MM.1S (cell line): ENCODE results near the gene KTN1.

Experiments used
- EZH2 ChIP-seq: fragments of 300-600 bp; sonication (generic); optimal IDR thresholded peaks from 2 replicates; pipeline ENCODE3; 2017; ENCODE audit warnings: low read depth, mild to moderate bottlenecking, antibody characterized with exemption, low read length, mixed read lengths
- EZH2phosphoT487 ChIP-seq: fragments of 300-600 bp; sonication (generic); IDR thresholded peaks from 2 replicates; pipeline ENCODE4 v1.6.1; 2018; ENCODE audit warnings: antibody characterized with exemption, low read length
- TF ChIP-seq, protein P1 (sequence below): fragments of 300-600 bp; sonication (generic); IDR thresholded peaks from 2 replicates; pipeline ENCODE4 v1.5.1; 2016; ENCODE audit warnings: antibody characterized with exemption, low read length, mixed read lengths

DNA sequence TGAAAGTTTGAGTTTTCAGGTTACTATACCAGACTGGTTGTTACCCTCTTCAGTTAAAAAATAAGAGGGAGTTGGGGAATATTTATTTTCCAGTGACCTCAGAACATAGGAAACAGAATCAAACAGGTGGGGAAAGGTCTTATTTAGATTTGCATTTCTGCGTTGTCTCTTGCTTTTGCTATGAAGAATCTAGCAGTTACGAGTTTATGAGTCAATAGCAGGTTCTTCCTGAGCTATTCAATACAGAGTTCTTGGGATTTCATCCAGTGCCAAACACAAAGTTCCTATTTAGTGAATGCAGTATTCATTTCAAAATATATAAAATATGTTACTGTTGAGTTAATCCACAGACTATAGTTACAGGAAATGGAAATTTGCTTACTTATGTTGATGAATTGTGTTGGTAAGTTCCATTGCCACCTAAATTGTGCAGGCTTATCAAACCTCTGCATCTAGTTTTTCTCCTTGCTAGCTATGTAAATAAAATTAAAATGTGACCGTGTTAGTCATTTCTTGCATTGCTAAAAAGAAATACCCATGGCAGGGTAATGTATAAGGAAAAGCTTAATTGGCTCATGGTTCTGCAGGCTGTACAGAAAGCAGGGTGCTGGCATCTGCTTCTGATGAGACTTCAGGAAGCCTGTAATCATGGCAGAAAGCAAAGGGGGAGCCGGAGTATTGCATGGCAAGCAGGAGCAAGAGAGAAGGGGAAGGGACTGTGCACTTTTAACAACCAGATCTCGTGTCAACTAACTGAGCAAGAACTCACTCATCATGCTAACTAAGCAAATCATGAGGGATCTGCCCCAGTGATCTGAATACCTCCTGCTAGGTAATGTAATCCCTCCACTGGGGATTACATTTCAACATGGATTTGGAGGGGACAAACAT, 110.2 kb downstream of the KTN1 start:
- no peak for TF ChIP-seq EZH2
- TF ChIP-seq, protein P1, sequence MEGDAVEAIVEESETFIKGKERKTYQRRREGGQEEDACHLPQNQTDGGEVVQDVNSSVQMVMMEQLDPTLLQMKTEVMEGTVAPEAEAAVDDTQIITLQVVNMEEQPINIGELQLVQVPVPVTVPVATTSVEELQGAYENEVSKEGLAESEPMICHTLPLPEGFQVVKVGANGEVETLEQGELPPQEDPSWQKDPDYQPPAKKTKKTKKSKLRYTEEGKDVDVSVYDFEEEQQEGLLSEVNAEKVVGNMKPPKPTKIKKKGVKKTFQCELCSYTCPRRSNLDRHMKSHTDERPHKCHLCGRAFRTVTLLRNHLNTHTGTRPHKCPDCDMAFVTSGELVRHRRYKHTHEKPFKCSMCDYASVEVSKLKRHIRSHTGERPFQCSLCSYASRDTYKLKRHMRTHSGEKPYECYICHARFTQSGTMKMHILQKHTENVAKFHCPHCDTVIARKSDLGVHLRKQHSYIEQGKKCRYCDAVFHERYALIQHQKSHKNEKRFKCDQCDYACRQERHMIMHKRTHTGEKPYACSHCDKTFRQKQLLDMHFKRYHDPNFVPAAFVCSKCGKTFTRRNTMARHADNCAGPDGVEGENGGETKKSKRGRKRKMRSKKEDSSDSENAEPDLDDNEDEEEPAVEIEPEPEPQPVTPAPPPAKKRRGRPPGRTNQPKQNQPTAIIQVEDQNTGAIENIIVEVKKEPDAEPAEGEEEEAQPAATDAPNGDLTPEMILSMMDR = no peak
- no peak for TF ChIP-seq EZH2phosphoT487
